ENCODE data around the gene OSBPL2. TPM values are rescaled to one million over a fixed set of nuclear protein-coding genes. Genes with fewer than 3 reads are reported as not detected.

Gene OSBPL2
- total RNA-seq, 1 experiment from 2014 or later, result 49.5 TPM

DNA sequence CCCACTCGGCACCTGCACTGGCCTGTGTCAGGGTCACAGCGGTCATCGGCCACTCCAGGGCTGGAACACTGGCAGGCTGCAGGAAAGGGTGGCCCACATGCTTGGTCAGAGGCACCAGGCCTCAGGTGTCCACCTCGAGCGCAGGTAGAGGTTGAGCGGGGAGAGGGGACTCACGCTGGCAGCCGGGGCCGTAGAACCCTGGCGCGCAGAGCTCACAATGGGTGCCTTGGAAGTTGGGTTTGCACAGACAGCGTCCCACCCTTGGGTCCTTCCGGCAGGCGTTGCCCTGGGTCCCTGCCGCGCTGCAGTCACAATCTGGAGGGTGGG, 99.9 kb downstream of the OSBPL2 start:
- no peaks in the 10 kb centered on the region for H3K4me1 Mint-ChIP-seq
- peaks cover 39% of the 10 kb centered on the region for H3K36me3 Mint-ChIP-seq
- H3K27me3 Mint-ChIP-seq (ENCODE audit: low read depth), result no peaks in the 10 kb centered on the region
- TF ChIP-seq, protein P1, sequence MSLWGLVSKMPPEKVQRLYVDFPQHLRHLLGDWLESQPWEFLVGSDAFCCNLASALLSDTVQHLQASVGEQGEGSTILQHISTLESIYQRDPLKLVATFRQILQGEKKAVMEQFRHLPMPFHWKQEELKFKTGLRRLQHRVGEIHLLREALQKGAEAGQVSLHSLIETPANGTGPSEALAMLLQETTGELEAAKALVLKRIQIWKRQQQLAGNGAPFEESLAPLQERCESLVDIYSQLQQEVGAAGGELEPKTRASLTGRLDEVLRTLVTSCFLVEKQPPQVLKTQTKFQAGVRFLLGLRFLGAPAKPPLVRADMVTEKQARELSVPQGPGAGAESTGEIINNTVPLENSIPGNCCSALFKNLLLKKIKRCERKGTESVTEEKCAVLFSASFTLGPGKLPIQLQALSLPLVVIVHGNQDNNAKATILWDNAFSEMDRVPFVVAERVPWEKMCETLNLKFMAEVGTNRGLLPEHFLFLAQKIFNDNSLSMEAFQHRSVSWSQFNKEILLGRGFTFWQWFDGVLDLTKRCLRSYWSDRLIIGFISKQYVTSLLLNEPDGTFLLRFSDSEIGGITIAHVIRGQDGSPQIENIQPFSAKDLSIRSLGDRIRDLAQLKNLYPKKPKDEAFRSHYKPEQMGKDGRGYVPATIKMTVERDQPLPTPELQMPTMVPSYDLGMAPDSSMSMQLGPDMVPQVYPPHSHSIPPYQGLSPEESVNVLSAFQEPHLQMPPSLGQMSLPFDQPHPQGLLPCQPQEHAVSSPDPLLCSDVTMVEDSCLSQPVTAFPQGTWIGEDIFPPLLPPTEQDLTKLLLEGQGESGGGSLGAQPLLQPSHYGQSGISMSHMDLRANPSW (CRISPR knock-in tag; conservative IDR thresholded peaks at IDR 0.05; ENCODE audit: low read depth), result no peak
- TF ChIP-seq, protein P2, sequence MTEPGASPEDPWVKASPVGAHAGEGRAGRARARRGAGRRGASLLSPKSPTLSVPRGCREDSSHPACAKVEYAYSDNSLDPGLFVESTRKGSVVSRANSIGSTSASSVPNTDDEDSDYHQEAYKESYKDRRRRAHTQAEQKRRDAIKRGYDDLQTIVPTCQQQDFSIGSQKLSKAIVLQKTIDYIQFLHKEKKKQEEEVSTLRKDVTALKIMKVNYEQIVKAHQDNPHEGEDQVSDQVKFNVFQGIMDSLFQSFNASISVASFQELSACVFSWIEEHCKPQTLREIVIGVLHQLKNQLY (CRISPR knock-in tag; IDR thresholded peaks at IDR 0.05), result no peak
- no peak for TF ChIP-seq FOXP1 (CRISPR knock-in tag; IDR thresholded peaks at IDR 0.05; ENCODE audit: borderline replicate concordance)
- TF ChIP-seq, protein P3, sequence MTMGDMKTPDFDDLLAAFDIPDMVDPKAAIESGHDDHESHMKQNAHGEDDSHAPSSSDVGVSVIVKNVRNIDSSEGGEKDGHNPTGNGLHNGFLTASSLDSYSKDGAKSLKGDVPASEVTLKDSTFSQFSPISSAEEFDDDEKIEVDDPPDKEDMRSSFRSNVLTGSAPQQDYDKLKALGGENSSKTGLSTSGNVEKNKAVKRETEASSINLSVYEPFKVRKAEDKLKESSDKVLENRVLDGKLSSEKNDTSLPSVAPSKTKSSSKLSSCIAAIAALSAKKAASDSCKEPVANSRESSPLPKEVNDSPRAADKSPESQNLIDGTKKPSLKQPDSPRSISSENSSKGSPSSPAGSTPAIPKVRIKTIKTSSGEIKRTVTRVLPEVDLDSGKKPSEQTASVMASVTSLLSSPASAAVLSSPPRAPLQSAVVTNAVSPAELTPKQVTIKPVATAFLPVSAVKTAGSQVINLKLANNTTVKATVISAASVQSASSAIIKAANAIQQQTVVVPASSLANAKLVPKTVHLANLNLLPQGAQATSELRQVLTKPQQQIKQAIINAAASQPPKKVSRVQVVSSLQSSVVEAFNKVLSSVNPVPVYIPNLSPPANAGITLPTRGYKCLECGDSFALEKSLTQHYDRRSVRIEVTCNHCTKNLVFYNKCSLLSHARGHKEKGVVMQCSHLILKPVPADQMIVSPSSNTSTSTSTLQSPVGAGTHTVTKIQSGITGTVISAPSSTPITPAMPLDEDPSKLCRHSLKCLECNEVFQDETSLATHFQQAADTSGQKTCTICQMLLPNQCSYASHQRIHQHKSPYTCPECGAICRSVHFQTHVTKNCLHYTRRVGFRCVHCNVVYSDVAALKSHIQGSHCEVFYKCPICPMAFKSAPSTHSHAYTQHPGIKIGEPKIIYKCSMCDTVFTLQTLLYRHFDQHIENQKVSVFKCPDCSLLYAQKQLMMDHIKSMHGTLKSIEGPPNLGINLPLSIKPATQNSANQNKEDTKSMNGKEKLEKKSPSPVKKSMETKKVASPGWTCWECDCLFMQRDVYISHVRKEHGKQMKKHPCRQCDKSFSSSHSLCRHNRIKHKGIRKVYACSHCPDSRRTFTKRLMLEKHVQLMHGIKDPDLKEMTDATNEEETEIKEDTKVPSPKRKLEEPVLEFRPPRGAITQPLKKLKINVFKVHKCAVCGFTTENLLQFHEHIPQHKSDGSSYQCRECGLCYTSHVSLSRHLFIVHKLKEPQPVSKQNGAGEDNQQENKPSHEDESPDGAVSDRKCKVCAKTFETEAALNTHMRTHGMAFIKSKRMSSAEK (CRISPR knock-in tag; IDR thresholded peaks at IDR 0.05; ENCODE audit: borderline replicate concordance), result no peak
- no peak for TF ChIP-seq NFATC4 (CRISPR knock-in tag; IDR thresholded peaks at IDR 0.05)
- no peak for TF ChIP-seq SMAD4 (CRISPR knock-in tag; IDR thresholded peaks at IDR 0.05)
- TF ChIP-seq ZNF138 (CRISPR knock-in tag; conservative IDR thresholded peaks at IDR 0.05), result no peak
- TF ChIP-seq JAZF1 (CRISPR knock-in tag; IDR thresholded peaks at IDR 0.05), result no peak
- TF ChIP-seq NR2C2 (CRISPR knock-in tag; IDR thresholded peaks at IDR 0.05), result no peak
- no peak for TF ChIP-seq ZNF317 (CRISPR knock-in tag; IDR thresholded peaks at IDR 0.05; ENCODE audit: borderline replicate concordance, low read depth)
- TF ChIP-seq, protein P4, sequence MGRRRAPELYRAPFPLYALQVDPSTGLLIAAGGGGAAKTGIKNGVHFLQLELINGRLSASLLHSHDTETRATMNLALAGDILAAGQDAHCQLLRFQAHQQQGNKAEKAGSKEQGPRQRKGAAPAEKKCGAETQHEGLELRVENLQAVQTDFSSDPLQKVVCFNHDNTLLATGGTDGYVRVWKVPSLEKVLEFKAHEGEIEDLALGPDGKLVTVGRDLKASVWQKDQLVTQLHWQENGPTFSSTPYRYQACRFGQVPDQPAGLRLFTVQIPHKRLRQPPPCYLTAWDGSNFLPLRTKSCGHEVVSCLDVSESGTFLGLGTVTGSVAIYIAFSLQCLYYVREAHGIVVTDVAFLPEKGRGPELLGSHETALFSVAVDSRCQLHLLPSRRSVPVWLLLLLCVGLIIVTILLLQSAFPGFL (CRISPR knock-in tag; IDR thresholded peaks at IDR 0.05; ENCODE audit: borderline replicate concordance), result no peak
- TF ChIP-seq CREB1 (CRISPR knock-in tag; IDR thresholded peaks at IDR 0.05), result no peak
- TF ChIP-seq ELF4 (CRISPR knock-in tag; IDR thresholded peaks at IDR 0.05; ENCODE audit: low read depth), result no peak
- TF ChIP-seq, protein P5, sequence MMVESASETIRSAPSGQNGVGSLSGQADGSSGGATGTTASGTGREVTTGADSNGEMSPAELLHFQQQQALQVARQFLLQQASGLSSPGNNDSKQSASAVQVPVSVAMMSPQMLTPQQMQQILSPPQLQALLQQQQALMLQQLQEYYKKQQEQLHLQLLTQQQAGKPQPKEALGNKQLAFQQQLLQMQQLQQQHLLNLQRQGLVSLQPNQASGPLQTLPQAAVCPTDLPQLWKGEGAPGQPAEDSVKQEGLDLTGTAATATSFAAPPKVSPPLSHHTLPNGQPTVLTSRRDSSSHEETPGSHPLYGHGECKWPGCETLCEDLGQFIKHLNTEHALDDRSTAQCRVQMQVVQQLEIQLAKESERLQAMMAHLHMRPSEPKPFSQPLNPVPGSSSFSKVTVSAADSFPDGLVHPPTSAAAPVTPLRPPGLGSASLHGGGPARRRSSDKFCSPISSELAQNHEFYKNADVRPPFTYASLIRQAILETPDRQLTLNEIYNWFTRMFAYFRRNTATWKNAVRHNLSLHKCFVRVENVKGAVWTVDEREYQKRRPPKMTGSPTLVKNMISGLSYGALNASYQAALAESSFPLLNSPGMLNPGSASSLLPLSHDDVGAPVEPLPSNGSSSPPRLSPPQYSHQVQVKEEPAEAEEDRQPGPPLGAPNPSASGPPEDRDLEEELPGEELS (CRISPR knock-in tag; IDR thresholded peaks at IDR 0.05), result no peak
- TF ChIP-seq ZNF416 (CRISPR knock-in tag; IDR thresholded peaks at IDR 0.05), result no peak
- TF ChIP-seq, protein P6, sequence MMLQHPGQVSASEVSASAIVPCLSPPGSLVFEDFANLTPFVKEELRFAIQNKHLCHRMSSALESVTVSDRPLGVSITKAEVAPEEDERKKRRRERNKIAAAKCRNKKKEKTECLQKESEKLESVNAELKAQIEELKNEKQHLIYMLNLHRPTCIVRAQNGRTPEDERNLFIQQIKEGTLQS (CRISPR knock-in tag; conservative IDR thresholded peaks at IDR 0.05), result no peak
- H3K4me3 Mint-ChIP-seq, result no peak overlapping the region
- POLR2A ChIA-PET, result no interaction called here
- H3K9me3 Mint-ChIP-seq, result no peaks in the 10 kb centered on the region
- CTCF ChIA-PET, result no interaction called here
- ATAC-seq (no peak), DNase-seq (ENCODE audit: low spot score) (no peak)
- no peak overlapping the region for H3K27ac Mint-ChIP-seq

Data from WTC11 (cell line).